D341Med (cell line): ENCODE results near the gene UCP2.
"Not testable (repeated sequence)": the region's sequence is repeated elsewhere in the genome, so short reads cannot be mapped to it uniquely, and the experiment has no call there.

Source experiments
- DNase-seq: peaks from one replicate; pipeline ENCODE4 v3.0.0; 2012; ENCODE audit warnings: low spot score

UCP2 gene

DNA sequence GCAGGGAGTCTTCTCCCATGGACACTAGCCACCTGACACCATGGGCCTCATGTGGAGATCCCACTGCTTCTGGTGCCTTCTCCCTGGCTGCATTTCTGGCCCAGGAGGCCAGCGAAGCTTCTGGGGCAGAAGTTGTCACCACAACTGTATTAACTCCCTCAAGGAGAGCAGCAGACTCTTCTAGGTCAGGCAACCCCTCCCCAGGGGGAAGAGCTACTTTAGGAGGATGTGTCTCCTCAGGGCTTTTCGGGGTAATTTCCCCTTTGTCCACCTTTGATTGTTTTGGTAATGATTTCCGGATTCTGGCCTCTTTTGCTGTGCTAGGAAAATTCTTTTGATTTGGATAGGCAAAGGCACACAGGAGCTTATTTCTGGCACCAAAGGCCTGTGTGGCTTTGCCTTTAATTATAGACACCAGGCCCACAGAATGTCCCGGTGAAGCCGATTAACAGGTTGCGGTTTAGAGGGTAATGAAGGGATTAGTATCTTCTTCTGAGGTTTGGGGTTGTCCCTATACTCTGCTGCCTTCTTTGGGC lies 8.9 kb upstream of the UCP2 start:
- peak; percentile 33 for DNase-seq

DNA sequence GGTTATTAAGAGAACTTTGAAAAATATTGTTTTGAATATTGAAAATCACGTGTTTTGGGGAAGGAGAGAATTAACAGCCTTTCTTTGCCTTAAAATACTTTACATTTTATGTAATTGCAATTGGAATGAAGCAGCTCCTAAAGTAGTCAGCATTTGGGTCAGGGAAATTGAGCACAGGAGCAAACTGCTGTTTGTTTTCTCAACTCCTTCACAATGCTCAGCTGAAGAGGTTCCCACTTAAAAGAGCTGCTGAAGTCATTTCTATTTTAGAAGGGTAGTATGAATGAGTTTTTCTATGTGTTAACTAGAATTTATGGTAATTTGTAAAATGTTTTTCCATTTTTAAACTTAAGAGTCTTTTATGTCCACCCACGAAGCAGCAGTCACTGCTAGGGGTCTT lies 8.1 kb upstream of the UCP2 start:
- DNase-seq, result no peak

DNA sequence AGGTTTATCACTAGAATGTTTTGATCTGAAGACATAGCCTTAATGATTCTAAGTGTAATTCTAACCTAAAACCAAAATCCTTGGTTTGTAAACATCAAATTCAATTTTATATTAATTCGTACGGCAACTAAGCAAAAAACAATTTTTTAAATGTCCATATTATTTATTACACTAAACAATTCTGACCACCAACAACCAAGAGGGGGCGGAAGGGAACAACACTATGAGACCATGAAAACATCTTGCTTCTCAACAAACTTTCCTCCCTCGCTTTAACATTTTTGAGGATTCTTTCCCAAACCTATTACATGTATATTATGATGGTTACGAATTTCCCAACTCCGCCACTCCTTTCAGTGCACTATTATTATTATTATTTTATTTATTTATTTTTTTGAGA lies 6.5 kb upstream of the UCP2 start:
- no peak for DNase-seq

DNA sequence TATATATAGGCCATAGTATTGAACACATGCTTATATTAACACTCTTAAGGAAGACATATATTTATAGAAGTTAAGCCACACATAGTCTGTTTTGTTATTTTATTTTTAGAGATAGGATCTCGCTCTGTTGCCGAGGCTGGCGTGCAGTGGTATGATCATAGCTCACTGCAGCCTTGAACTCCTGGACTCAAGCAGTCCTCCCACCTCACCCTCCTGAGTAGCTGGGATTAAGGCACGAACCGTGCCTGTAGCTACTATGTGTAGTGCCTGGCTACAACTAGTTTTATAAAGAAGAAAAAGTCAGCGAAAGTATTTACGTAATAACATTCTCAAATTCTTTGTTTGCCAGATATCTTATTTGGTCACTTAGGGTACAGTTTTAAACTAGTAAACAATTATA lies 5.6 kb upstream of the UCP2 start:
- no peak for DNase-seq

- not testable (repeated sequence) for DNase-seq
Measured at GRCh38 chr11:73985661-73986060, 3.0 kb upstream of the UCP2 start.

DNA sequence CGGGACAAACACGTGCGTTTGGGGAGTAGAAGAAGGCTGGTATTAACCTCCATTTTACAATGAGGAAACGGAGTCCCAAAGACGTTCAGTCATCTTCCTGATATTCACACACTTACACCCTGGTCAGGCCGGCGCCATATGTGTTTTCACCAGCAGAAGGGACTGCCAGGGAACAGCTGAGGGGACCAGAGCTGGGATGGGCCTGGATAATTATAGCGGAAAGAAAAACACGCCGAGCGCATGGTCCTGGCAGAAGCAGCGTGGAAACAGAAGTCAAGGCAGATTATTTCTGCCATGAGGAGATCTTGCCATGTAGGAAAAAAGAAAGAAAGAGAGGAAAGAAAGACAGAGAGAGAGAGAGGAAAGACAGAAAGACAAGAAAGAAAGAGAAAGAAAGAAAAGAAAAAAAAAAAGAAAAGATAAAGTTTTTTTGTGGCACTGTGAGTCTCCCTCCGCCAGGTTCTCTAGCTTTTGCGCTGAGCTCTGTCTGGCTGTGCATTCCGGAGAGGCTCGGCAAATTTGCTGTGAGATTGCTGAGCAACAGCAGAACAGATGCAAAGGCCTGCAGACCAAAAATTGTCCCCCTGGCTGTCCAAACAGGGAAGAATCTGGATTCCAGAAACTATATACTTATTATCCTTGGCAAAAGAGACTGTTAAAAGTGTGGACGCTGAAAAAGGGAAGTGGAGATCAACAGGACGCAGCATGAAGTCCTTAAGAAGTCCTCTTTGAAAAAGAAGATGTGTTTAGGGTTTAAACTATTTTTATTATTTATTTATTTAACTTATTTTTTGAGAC lies 1.3 kb upstream of the UCP2 start:
- DNase-seq, result peak; percentile 6

GRCh38 chr11:73982990-73983740 lies 522 bp upstream of the UCP2 start:
- peak; percentile 96 for DNase-seq

GRCh38 chr11:73981051-73981805 lies 1.4 kb downstream of the UCP2 start:
- DNase-seq, result peak; percentile 5

- peak; percentile 27 for DNase-seq
Measured at GRCh38 chr11:73980001-73980961, 2.4 kb downstream of the UCP2 start.

GRCh38 chr11:73978576-73979086 lies 4.0 kb downstream of the UCP2 start:
- no peak for DNase-seq

- no peak for DNase-seq
Measured at GRCh38 chr11:73977856-73978519, 4.7 kb downstream of the UCP2 start.

- no peak for DNase-seq
Measured at GRCh38 chr11:73976451-73977151, 6.0 kb downstream of the UCP2 start.

DNA sequence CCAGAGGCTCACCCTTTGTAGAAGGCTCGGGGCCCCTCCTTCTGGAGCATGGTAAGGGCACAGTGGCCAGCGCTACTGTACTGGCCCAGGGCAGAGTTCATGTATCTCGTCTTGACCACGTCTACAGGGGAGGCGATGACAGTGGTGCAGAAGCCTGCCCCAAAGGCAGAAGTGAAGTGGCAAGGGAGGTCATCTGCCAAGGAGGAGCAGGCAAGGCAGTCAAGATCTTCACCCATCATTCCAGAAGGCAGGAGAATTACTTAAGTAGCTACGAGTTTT lies 7.2 kb downstream of the UCP2 start:
- DNase-seq, result no peak

- no peak for DNase-seq
Measured at GRCh38 chr11:73974604-73975478, 7.8 kb downstream of the UCP2 start.

- peak; percentile 11 for DNase-seq
Measured at GRCh38 chr11:73972620-73973449, 9.8 kb downstream of the UCP2 start.

- no peak for DNase-seq
Measured at GRCh38 chr11:73972187-73972586, 10.5 kb downstream of the UCP2 start.

DNA sequence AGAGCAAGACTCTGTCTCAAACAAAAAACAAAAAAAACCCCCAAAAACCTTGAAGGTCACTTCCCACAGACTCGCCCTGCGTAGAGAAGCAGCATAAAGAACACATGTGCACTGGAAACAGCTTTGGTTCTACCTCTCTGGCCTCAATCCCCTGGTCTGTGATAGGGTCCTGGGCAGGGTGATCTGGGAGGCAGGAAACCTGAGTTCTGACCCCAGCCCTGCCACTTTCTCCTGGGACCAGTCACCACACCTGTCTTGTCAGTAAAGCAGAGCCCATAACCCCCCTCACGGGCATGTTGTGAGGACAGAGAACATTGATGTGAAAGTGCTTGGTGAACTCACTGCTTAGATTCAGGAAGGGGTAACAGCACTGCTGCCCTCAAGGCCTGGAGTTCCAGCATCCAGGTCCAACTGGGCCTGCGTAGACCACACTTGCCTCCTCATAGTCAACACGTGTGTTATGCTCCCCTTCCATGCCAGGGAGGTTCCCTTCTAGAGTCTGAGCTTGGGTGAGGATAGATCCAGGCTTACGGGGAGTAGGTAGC lies 11.4 kb downstream of the UCP2 start:
- DNase-seq, result peak; percentile 11
